AG04450 (cell line): Measurements from ENCODE around the gene TMEM259. TPM values are rescaled to one million over a fixed set of nuclear protein-coding genes. Genes with fewer than 3 reads are reported as not detected.
A peak's percentile ranks its signal among the peaks of the same experiment; 100 is the strongest.

Source experiments
- CTCF ChIA-PET: fragments of 300-600, 350-600 bp; formaldehyde crosslinking; extraction: SDS; loops from one replicate; lab custom pipeline; 2022; ENCODE audit warnings: antibody characterized with exemption, inconsistent platforms; lab: Charles Lee
- POLR2A ChIA-PET: fragments of 350-600 bp; formaldehyde crosslinking; extraction: SDS; loops from one replicate; lab custom pipeline; 2021; ENCODE audit warnings: antibody characterized with exemption, inconsistent platforms; lab: Yijun Ruan, JAX
- DNase-seq: peaks from one replicate; pipeline ENCODE4 v3.0.0-alpha.2; 2011; ENCODE audit warnings: low read depth, low spot score
- H3K27ac ChIP-seq: one replicate; pipeline ENCODE4 v1.5.1; 2012; ENCODE audit warnings: low read depth, low read length, control low read depth
- H3K27me3 ChIP-seq: one replicate; pipeline ENCODE4 v1.6.0; 2012; ENCODE audit warnings: low read length; ENCODE audit not compliant: control insufficient read depth, insufficient read depth
- H3K4me3 ChIP-seq: 2 replicates; pipeline ENCODE4 v1.5.1; 2011; ENCODE audit warnings: mild to moderate bottlenecking, low read depth, low read length, control low read depth
- H3K9me3 ChIP-seq: 2 replicates; pipeline ENCODE4 v1.5.1; 2012; ENCODE audit warnings: low read length; ENCODE audit not compliant: control insufficient read depth, insufficient read depth
- CTCF ChIP-seq: IDR thresholded peaks from 2 replicates; pipeline ENCODE4 v1.5.1; 2011; ENCODE audit warnings: low read depth, low read length, control low read depth, inconsistent platforms
- polyA plus RNA-seq: library from polyadenylated mRNA; depleted of rRNA; stranded (reverse); fragments of >200 nt; gene quantifications from 2 replicates; pipeline ENCODE4 v1.2.3, GENCODE V29; 2011

TMEM259 gene
- polyA plus RNA-seq, 1 experiment, result 55.8 TPM

GRCh38 chr19:996051-996838 is 24.7 kb downstream of the TMEM259 start:
- POLR2A ChIA-PET, result interaction anchor here (0.5 kb wide), 1 partner anchor 197 kb away, joined by 3 read pairs; no protein-coding TSS in a partner anchor
- no peak for DNase-seq

GRCh38 chr19:995051-995827 is 25.7 kb downstream of the TMEM259 start:
- CTCF ChIA-PET, result no interaction called here

More at GRCh38 chr19:996051-996838, 24.7 kb downstream of the TMEM259 start:
- Histone ChIP-seq H3K27me3 (peaks cover 34% of the 10 kb centered on the region), H3K27ac (no peak overlapping the region), H3K4me3 (peak overlapping the region; percentile 41), H3K9me3 (no peaks in the 10 kb centered on the region; the same call in 1 of the 2 replicates)
- CTCF ChIA-PET, result interaction anchor here (0.6 to 1.0 kb wide), 2 partner anchors 72 to 198 kb away, joined by 4 to 8 read pairs; no protein-coding TSS in a partner anchor
- TF ChIP-seq CTCF, result no peak

GRCh38 chr19:994516-994915 is 26.4 kb downstream of the TMEM259 start:
- Histone ChIP-seq H3K27me3 (peaks cover 28% of the 10 kb centered on the region), H3K27ac (no peak overlapping the region), H3K9me3 (peaks cover 7% of the 10 kb centered on the region; the same call in 1 of the 2 replicates), H3K4me3 (no peak overlapping the region)
- ChIA-PET POLR2A (no interaction called here), CTCF (no interaction called here)
- no peak for TF ChIP-seq CTCF
- no peak for DNase-seq

More at GRCh38 chr19:995051-995827, 25.7 kb downstream of the TMEM259 start:
- no peak for TF ChIP-seq CTCF
- Histone ChIP-seq H3K27ac (no peak overlapping the region), H3K9me3 (peaks cover 7% of the 10 kb centered on the region; the same call in 1 of the 2 replicates), H3K4me3 (no peak overlapping the region), H3K27me3 (peaks cover 29% of the 10 kb centered on the region)
- no peak for DNase-seq
- POLR2A ChIA-PET, result no interaction called here

- H3K9me3 ChIP-seq, result peaks cover 7% of the 10 kb centered on the region; the same call in 1 of the 2 replicates
- H3K4me3 ChIP-seq, result no peak overlapping the region
- H3K27ac ChIP-seq, result no peak overlapping the region
- TF ChIP-seq CTCF, result no peak
- DNase-seq, result no peak
- H3K27me3 ChIP-seq, result peaks cover 22% of the 10 kb centered on the region
- CTCF ChIA-PET, result no interaction called here
- POLR2A ChIA-PET, result no interaction called here
These were observed 27.0 kb downstream of the TMEM259 start for GRCh38 chr19:993831-994393.
